DOHH2 (cell line): ENCODE results near the gene BATF3.

Experiments
- EZH2phosphoT487 ChIP-seq: fragments of 200-600 bp; sonication (generic); IDR thresholded peaks from 2 replicates; pipeline ENCODE4 v1.6.1; 2017; ENCODE audit warnings: borderline replicate concordance, mild to moderate bottlenecking, antibody characterized with exemption, low read length, moderate library complexity, mixed read lengths
- TF ChIP-seq, protein P1 (sequence below): fragments of 200-600 bp; sonication (generic); IDR thresholded peaks from one replicate; pipeline ENCODE4 v1.5.1; 2014; ENCODE audit warnings: antibody characterized with exemption, mild to moderate bottlenecking, low read depth, low read length; ENCODE audit not compliant: poor library complexity, severe bottlenecking

GRCh38 chr1:212684521-212685090 lies 15.0 kb downstream of the BATF3 start:
- no peak for TF ChIP-seq EZH2phosphoT487
- TF ChIP-seq, protein P1, sequence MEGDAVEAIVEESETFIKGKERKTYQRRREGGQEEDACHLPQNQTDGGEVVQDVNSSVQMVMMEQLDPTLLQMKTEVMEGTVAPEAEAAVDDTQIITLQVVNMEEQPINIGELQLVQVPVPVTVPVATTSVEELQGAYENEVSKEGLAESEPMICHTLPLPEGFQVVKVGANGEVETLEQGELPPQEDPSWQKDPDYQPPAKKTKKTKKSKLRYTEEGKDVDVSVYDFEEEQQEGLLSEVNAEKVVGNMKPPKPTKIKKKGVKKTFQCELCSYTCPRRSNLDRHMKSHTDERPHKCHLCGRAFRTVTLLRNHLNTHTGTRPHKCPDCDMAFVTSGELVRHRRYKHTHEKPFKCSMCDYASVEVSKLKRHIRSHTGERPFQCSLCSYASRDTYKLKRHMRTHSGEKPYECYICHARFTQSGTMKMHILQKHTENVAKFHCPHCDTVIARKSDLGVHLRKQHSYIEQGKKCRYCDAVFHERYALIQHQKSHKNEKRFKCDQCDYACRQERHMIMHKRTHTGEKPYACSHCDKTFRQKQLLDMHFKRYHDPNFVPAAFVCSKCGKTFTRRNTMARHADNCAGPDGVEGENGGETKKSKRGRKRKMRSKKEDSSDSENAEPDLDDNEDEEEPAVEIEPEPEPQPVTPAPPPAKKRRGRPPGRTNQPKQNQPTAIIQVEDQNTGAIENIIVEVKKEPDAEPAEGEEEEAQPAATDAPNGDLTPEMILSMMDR: no peak
